GM03348 (cell line): ENCODE measurements around the gene ZDHHC17.
A peak's percentile ranks its signal among the peaks of the same experiment; 100 is the strongest.
"Not testable (repeated sequence)": the region's sequence is repeated elsewhere in the genome, so short reads cannot be mapped to it uniquely, and the experiment has no call there.

Source experiments
- DNase-seq: peaks from one replicate; pipeline ENCODE4 v3.0.0; 2012; ENCODE audit warnings: low spot score

ZDHHC17 gene

DNA sequence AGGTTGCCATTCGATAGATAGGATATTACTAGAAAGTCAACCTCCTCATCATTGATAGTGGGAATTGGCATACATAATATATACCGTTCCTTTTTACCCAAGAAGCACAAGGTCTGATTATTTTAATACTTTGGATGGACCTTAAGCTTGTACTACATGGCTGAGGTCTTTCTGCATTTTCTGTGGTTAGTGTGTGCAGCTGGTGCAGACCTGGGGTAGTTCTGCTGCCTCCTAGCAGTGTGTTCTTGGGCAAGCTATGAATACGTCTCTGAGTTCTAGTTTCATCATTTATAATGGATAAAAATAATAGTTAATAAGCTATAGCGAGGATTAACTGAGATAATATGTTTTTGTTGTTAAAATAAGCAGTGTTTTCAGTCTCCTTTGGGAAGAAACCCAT, 2.2 kb downstream of the ZDHHC17 start:
- no peak for DNase-seq

DNA sequence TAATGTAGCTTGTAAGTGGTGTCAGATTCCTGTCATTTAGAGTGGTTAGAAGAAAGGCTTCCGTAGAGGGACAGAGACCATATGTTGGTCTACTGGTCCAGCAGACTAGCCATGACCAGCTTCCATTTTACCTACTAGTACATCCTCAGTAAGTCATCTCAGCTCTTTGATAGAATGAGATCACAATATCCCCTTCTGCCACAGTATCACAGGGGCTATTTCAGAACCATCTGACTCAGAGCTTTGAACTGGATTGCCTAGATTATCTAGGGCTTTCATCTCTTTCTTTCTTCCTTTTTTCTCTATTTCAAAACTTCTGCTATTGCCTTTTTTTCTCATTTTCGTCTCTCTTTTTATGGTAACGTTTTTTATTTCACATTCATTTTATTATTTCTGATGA, 4.7 kb downstream of the ZDHHC17 start:
- no peak for DNase-seq

DNA sequence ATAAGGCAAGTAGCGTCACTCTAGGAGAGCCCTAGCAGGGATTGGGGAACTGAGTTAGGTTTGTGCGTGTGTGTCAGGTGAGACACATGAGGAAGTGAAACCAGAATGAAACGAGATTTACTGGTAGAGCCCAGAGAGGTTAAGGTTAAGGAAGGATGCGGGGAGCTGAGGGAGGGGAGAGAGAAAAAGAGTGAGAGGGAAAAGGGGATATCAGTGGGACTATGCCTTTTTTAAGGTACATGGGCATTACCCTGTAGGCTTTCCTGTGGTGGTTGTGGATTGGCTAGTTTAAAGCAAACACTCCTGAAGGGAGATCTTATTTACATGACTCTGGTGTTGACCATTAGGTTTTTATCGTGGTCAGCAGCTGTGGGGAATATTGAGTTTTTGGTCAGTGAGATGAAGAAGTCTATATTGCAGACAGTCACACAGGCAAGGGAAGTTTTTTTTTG, 13.9 kb downstream of the ZDHHC17 start:
- DNase-seq = no peak

DNA sequence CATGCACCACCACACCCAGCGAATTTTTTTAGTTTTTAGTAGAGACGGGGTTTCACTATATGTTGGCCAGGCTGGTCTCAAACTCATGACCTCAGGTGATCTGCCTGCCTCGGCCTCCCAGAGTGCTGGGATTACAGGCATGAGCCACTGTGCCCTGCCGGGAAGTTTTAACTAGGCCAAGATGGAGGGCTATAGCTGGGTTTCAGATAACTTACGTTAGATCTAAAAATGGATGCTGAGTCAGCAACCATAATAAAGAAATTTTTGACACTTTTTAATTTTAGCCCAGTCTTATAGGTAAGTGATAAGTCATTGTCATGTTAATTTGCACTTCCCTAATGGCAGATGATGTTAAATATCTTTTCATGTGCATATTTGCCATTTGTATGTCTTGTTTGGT, 14.4 kb downstream of the ZDHHC17 start:
- DNase-seq = no peak

DNA sequence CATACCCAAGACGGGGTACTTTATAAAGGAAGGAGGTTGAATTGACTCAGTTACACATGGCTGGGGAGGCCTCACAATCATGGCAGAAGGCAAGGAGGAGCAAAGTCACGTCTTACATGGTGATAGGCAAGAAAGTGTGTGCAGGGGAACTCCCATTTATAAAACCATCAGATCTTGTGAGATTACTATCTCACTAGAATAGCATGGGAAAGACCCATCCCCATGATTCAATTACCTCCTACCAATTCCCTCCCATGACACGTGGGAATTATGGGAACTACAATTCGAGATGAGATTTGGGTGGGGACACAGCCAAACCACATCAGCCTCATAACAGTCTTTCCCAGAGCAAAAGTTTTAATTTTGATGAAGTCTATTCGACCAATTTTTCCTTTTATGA, 15.4 kb downstream of the ZDHHC17 start:
- not testable (repeated sequence) for DNase-seq

DNA sequence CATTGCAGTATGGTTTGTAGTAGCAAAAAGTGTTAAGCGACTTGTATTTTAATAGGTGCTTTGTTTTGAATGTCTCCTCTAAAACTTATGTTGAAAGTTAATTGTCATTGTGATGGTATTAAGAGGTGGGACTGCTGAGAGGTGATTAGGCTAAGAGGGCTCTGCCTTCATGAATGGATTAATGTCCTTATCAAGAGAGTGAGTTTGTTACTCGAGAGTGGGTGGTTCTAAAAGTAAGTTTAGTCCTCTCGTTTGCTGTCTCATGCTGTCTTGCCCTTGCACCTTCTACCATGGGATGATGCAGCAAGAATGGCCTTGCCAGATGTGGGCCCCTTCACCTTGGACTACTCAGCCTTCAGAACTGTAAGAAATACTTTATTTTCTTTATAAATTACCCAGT, 17.4 kb downstream of the ZDHHC17 start:
- DNase-seq = no peak

DNA sequence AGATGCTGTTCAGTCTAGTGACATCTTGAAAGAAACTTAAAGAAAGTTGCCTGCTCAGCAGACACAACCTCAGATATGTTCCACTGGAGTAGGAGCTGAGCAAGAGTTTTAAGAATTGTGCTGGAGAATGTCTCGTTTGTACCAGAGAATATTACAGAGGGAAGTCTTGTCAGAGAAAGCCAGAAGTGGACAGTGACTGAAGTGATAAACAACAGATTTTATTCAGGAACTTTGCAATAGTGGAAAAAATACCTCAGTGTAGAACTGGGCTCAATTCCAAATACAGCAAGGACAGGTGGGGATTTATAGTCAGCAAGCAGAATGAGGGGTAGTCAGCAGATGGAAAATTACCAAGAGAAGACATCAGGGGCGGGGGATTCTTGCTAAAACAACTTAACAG, 18.6 kb downstream of the ZDHHC17 start:
- no peak for DNase-seq

DNA sequence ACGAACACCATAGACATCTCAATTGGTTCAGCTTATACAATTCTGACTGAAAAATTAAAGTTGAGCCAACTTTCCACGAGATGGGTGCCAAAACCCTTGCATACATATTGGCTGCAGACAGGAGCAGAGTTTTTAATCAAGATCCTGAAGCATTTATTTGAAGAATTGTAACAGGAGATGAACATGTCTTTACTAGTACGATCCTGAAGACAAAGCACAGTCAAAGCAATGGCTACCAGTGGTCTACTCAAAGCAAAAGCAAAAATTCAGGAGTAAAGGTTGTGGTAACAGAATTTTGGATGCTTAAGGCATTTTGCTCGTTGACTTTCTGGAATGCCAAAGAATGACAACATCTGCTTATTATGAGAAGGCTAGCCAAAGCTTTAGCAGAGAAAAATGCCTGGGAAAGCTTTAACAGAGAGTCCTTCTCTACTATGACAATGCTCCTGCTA, 20.7 kb downstream of the ZDHHC17 start:
- DNase-seq = peak; percentile 49

DNA sequence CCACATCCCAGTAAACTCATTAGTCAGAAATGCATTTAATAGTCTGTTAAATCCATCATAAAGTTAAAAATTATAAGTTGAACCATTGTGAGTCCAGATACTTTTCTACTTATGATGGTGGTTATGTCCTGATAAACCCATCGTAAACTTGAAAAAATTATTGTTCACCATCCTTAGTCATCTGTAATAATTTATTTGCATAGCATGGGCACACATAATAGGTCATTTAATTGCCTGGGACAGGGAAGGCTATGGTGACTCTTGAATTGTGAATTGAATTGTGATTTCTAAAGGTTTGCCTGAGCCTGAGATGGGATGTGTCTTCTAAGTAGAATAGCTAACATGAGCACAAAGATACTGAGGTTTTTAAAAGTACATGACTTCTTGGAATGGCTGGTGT, 21.5 kb downstream of the ZDHHC17 start:
- DNase-seq = no peak

DNA sequence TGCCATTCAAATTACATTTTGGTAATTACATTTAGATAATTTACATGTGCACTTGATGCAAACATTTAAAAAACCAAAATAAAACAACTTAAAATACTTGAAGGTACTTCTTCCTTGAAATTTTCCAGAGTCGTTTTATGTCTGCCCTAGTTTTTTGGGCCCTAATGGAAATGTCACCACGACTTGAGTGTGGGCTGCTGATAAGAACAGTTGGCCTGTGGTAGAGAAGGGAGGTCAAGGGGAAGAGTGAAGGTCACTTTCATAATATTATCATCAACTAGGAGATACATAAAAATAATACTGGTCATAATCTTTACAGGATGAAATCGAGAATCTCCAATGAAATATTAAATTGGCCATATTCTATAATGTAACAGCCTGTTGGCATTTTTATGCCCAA, 23.1 kb downstream of the ZDHHC17 start:
- DNase-seq = no peak

DNA sequence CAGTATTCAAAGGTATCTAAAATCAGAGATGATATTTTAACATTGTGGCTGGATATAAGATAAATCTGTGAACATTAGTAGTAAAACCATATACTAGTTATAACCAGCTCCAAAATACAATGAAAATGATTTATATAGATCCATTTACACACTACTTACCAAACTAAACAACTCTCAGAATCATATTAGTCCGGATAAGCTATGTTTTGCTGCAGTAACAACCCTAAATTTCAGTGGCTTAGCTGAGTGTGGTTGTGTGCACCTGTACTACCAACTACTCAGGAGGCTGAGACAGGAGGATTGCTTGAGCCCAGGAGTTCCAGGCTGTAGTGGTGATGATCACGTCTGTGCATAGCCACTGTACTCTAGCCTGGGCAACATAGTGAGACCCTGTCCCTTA, 23.8 kb downstream of the ZDHHC17 start:
- DNase-seq = no peak

DNA sequence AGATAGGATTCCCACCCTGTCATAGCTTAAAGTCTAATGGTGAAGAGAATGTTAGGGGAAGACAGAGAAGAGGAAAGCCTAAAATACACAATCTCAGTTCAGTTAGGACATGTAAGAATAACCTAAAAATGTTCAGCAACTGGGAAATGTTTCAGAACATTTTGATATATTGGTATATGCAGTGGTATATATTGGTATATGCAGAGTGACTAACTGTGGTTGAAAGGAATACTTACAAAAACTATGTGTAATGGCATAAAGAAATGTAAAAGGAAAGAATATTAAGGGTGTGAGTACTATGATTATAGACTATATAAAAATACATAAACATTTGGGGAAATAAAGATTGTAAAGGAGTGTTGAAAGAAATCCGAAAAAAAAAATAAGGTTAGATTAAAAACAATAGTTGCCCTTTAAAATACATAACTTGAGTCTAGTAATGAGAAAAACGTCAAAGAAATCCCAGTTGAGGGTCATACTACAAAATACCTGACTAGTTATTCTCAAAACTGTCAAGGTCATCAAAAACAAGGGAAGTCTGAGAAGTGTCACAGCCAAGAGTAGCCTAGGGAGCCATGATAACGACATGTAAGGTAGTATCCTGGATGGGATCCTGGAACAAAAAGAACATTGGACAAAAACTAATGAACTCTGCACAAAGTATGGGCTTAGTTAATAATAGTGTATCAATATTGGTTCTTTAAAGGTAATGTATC, 25.6 kb downstream of the ZDHHC17 start:
- DNase-seq = no peak

DNA sequence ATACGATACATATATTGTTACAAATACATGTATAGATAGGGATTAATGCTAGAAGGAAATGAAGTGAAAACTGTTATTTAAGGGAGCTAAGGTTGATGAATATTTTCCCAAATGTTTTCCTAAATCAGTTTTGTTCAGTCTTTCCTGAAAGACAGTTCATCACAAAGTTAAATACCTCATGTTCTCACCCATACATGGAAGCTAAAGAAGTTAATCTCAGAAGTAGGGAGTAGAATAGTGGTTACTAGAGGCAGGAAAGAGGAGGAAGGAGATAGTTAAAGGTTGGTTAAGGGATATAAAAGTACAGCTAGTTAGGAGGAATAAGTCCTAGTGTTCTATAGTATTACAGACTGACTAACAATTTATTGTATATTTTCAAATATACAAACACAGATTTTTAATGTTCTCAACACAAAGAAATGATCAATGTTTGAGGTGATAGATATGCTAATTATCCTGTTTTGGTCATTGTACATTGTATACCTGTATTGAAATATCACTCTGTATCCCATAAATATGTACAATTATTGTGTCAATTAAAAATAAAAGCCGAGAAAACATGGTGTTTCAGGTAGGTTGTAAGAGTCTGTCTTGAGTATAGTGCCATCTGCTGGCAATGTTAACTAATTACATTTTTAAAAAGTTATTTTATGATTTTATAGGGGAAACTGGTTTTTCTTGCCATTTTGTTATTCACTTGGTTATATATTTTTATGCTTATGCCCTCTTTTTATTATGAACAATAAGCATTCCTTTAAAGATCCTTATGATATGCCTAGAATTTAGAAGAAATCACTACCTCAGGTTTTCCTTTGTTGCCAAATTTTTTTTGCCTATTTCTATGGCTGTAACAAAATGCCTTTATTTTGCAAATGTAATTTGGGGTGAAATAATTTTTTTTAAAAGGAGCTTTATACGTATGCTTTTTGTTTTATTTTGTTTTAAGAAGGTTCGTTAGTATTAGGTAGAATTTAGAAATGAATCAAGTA, 26.9 kb downstream of the ZDHHC17 start:
- peak; percentile 41 for DNase-seq

DNA sequence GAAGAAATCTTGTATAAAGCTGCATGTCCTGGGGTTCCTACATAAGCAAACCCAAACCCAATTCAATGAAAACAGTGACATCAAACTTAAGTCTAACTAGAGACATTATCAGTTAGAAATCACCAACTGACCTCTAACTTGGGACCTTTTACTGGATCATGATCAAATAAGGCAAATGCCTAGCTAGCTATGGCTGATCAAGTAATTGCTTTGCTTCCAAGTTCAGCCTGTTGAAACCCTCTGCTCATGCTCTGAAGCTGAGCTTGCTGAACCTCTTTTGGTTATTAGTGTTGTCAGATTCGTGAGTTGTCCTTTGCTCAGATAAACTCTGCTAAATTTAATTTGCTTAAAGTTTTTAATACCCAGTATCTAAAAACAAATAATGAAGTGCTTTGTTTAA, 28.9 kb downstream of the ZDHHC17 start:
- no peak for DNase-seq

DNA sequence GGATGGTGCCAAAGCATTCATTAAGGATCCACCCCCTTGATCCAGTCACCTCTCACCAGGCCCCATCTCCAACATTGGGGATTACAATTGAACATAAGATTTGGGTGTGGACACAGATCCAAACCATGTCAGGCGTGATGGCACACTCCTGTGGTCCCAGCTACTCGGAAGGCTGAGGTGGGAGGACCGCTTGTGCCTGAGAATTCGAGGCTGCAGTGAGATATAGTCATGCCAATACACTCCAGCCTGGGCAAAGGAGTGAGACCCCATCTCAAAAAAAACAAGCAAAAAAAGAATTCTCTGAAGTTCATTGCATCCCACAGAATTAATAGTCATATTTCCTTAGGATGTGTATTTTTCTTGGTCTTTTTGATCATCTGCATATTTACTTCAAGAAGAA, 34.9 kb downstream of the ZDHHC17 start:
- DNase-seq = no peak

DNA sequence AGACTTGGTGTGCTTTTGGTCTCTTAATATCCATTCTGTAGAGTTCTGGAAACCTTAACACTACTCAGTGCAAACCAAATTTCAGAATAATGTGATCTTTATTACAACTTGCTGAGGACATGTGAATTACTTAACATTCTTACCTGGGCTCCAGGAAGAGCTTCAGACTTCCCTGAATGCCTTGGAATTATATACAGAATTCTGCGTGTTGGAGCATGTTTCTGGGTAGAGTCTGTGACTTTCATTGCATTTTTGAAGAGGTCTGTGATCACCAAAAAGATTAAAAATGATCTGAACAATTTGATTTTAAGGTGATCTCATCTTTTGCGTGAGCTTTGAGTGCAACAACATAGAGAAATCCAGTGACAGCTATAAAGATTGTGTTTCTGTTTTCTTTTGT, 35.4 kb downstream of the ZDHHC17 start:
- DNase-seq = no peak

DNA sequence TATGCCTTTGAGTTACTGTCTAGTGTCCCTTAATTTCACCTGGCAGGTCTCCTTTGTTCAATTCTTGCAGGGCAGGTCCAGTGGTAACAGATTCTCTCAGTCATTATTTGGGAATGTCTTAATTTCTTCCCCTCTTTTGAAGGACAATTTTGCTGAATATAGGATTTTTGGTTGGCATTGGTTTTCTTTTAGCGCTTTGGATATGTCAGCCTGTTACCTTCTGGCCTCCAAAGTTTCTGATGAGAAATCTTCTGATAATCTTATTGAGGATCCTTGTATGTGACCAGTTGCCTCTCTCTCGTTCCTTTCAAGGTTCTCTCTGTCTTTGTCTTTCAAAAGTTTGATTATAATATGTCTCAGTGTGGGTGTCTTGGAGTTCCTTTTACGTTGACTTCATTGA, 38.1 kb downstream of the ZDHHC17 start:
- DNase-seq = no peak

DNA sequence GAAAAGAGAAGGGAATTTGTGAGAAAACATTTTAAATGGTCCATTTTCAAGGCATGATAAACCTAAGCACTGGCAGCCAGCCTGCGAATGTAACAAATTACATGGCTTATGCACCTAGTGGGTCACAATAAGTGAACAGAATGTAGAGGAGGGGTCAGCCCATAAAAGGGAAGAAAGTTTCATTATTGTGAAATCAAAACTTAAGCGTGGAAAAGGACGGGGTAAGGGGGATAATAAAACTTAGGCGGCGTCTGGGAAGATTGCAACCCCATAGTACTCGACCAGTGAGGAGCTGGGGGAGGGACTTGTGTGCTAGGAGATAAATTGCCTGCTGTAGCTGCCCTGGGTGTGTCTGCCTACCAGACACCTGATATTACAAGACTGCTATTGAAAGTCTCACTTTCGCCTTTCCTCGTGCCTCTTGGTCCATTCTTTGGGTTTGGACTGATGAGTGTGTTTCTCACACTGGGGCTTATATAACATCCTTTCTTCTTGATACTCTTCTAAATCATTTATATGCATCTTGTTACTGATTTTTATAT, 40.6 kb downstream of the ZDHHC17 start:
- DNase-seq = no peak

DNA sequence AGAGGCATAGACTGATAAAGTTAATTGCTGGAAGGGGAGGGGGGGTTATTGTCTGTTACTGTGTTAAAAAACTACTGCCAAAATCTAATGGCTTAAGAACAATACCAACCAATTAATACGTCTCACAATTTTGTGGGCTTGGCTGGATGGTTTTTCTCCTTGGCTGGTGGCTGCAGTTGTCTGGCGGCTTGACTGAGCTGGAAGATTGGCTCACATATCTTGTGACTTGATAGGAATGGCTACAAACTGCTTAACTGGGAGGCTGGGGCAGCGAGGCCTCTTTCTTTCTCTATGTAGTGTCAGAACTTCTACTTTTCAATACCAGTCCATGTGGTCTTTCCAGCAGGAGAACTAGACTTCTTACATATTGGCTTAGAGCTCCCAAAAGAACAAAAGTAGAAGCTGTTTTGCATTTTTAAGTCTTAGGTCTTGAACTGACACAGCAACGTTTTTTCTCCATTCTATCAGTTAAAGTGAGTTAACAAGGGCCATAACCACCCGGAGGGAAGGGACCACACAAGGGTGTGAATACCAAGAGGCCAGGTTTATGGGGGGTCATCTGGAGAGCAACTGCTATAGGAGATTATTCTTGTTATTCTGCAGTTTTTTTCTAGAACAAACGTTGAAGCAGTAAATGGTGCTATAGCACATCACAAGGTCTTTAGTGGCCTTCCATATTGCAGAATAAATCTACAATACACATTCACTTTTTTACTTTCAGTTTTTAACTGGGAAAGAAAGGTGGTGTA, 46.9 kb downstream of the ZDHHC17 start:
- no peak for DNase-seq

DNA sequence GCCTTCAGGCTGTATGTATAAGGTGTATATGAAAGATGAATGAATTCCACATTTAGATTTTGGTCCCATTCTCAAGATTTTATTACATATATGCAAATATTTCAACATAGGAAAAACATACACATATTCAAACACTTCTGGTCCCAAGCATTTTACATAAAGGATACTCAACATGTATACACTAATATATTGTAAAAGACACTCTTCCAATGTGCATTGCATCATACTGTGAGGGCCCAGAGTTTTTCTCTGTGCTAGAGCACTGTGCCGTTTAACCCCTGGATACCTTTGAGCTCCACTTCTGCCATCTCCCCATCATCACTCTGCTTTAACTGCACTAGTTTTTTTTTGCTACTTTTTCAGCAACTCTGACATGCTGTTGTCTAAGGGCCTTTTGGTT, 48.1 kb downstream of the ZDHHC17 start:
- no peak for DNase-seq

DNA sequence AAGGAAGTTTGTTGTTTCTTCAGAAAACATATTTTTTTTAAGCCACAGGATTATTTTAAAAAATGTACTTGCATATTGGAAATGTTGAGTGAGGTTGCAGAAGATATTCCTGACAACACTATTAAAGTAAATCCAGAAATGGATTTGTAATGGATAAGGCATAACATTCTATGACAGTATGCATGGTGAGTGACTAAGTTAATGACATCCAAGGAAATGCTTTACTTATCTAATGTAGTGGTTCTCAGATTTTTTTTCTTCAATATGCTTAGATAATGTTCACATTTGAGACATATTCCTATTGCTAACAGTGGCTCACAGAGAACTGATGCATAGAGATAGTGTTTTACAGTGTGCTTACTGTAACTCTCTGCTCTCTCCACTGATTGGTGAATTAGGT, 49.4 kb downstream of the ZDHHC17 start:
- DNase-seq = no peak

DNA sequence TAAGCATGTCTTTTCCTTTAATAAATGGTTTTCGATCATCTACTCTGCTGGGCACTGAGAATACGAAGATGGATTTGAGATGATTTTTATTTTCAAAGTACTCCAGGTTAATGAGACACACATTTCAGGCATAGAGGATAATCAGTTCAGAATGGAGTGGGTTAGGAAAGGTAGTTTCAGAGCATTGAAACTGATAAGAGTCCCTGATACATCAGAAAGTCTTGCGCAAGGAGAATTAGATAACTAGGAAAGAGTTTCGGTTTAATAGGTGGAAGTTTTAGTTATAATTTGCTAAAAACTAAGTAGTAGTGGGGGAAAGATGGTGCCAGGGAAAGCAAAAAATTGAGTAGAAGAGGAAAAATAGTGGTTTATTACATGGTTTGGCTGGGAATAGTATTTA, 50.1 kb downstream of the ZDHHC17 start:
- no peak for DNase-seq
